ENCODE measurements around the gene EFR3B.
"Not testable (repeated sequence)": the region's sequence is repeated elsewhere in the genome, so short reads cannot be mapped to it uniquely, and the experiment has no call there.

Gene EFR3B

GRCh38 chr2:25160376-25160775 is 118.5 kb downstream of the EFR3B start:
- no peak for ATAC-seq
- TF ChIP-seq PPARA (CRISPR knock-in tag; IDR thresholded peaks at IDR 0.05; ENCODE audit: borderline replicate concordance) (no peak), CREB5 (CRISPR knock-in tag; IDR thresholded peaks at IDR 0.05; ENCODE audit: low read depth) (no peak), SNAI2 (CRISPR knock-in tag; IDR thresholded peaks at IDR 0.05) (no peak), ESRRG (CRISPR knock-in tag; IDR thresholded peaks at IDR 0.05) (no peak), TCF4 (CRISPR knock-in tag; IDR thresholded peaks at IDR 0.05; ENCODE audit: borderline replicate concordance) (no peak), POU6F1 (CRISPR knock-in tag; IDR thresholded peaks at IDR 0.05; ENCODE audit: borderline replicate concordance, low read depth) (no peak), GLIS3 (CRISPR knock-in tag; IDR thresholded peaks at IDR 0.05) (no peak), BACH2 (CRISPR knock-in tag; IDR thresholded peaks at IDR 0.05; ENCODE audit: borderline replicate concordance) (no peak), CSRNP3 (CRISPR knock-in tag; IDR thresholded peaks at IDR 0.05) (no peak), ZC3H10 (CRISPR knock-in tag; IDR thresholded peaks at IDR 0.05) (no peak), ZFP30 (CRISPR knock-in tag; IDR thresholded peaks at IDR 0.05) (no peak), ZNF70 (CRISPR knock-in tag; IDR thresholded peaks at IDR 0.05) (no peak), ZNF8 (CRISPR knock-in tag; IDR thresholded peaks at IDR 0.05) (no peak), ZNF565 (CRISPR knock-in tag; conservative IDR thresholded peaks at IDR 0.05; ENCODE audit: low read depth) (no peak), ISL1 (CRISPR knock-in tag; IDR thresholded peaks at IDR 0.05) (no peak), RARB (CRISPR knock-in tag; IDR thresholded peaks at IDR 0.05) (no peak), TOX (CRISPR knock-in tag; IDR thresholded peaks at IDR 0.05; ENCODE audit: borderline replicate concordance) (no peak)

- TF ChIP-seq OSR1 (CRISPR knock-in tag; IDR thresholded peaks at IDR 0.05) (no peak), SNAI2 (CRISPR knock-in tag; IDR thresholded peaks at IDR 0.05) (no peak), ESRRG (CRISPR knock-in tag; IDR thresholded peaks at IDR 0.05) (no peak), TSHZ2 (CRISPR knock-in tag; IDR thresholded peaks at IDR 0.05) (no peak), BACH2 (CRISPR knock-in tag; IDR thresholded peaks at IDR 0.05; ENCODE audit: borderline replicate concordance) (no peak), ISL1 (CRISPR knock-in tag; IDR thresholded peaks at IDR 0.05) (no peak), TOX (CRISPR knock-in tag; IDR thresholded peaks at IDR 0.05; ENCODE audit: borderline replicate concordance) (no peak), CREB5 (CRISPR knock-in tag; IDR thresholded peaks at IDR 0.05; ENCODE audit: low read depth) (no peak), ARNTL (CRISPR knock-in tag; IDR thresholded peaks at IDR 0.05; ENCODE audit: borderline replicate concordance, low read depth) (no peak), TCF4 (CRISPR knock-in tag; IDR thresholded peaks at IDR 0.05; ENCODE audit: borderline replicate concordance) (no peak), ZC3H10 (CRISPR knock-in tag; IDR thresholded peaks at IDR 0.05) (no peak), ZNF70 (CRISPR knock-in tag; IDR thresholded peaks at IDR 0.05) (no peak), ZFP30 (CRISPR knock-in tag; IDR thresholded peaks at IDR 0.05) (no peak), ZNF8 (CRISPR knock-in tag; IDR thresholded peaks at IDR 0.05) (no peak), CSRNP3 (CRISPR knock-in tag; IDR thresholded peaks at IDR 0.05) (no peak), ZNF565 (CRISPR knock-in tag; conservative IDR thresholded peaks at IDR 0.05; ENCODE audit: low read depth) (no peak)
- ATAC-seq, result no peak
These were observed 119.3 kb downstream of the EFR3B start for GRCh38 chr2:25161055-25161781.

- ATAC-seq, result not testable (repeated sequence)
These were observed 120.2 kb downstream of the EFR3B start for GRCh38 chr2:25162061-25162460.

Data from SK-N-SH treated with all-trans-retinoic acid at 6 μM for 48 hours (cell line).